ENCODE measurements around the gene MACROD2. TPM values are rescaled to one million over a fixed set of nuclear protein-coding genes. Genes with fewer than 3 reads are reported as not detected.

Gene MACROD2
- total and polyA plus RNA-seq, 2 experiments from 2014 or later: 2.8 to 4.3 TPM

GRCh38 chr20:14313341-14314020, 318.2 kb downstream of the MACROD2 start:
- H3K4me3 Mint-ChIP-seq: no peak overlapping the region
- H3K27me3 Mint-ChIP-seq (ENCODE audit: insufficient read depth, low read depth, poor library complexity): no peaks in the 10 kb centered on the region
- Histone ChIP-seq H3F3A (replicated peaks; ENCODE audit: low read depth) (no peaks in the 10 kb centered on the region), H3K27me3 (ENCODE audit: insufficient read depth) (no peaks in the 10 kb centered on the region), H3K4me3 (no peak overlapping the region), H3K79me2 (replicated peaks; ENCODE audit: insufficient read depth) (no peaks in the 10 kb centered on the region), H3K27ac (ENCODE audit: low read depth) (no peak overlapping the region), H3K36me3 (ENCODE audit: insufficient read depth) (no peaks in the 10 kb centered on the region), H3K4me2 (no peak overlapping the region), H4K20me1 (replicated peaks; ENCODE audit: insufficient read depth) (no peaks in the 10 kb centered on the region), H2AFZ (no peak overlapping the region), H3K4me1 (ENCODE audit: insufficient read depth) (peaks cover 10% of the 10 kb centered on the region; the same call in 1 of the 2 replicates), H3K9me2 (ENCODE audit: insufficient read depth) (peaks cover 2% of the 10 kb centered on the region; the same call in 1 of the 2 replicates)
- no peak overlapping the region for H3K27ac Mint-ChIP-seq
- TF ChIP-seq EZH2 (IDR thresholded peaks at IDR 0.05; ENCODE audit: low read depth, unreplicated experiment): no peak
- H3K36me3 Mint-ChIP-seq (ENCODE audit: low read depth): no peaks in the 10 kb centered on the region
- DNase-seq (ENCODE audit: low spot score): no peak
- no peaks in the 10 kb centered on the region for H3K9me3 Mint-ChIP-seq
- no peak for ATAC-seq
- peaks cover 13% of the 10 kb centered on the region for H3K4me1 Mint-ChIP-seq

- no peaks in the 10 kb centered on the region for H3F3A ChIP-seq (replicated peaks; ENCODE audit: low read depth)
- no peak overlapping the region for H3K27ac Mint-ChIP-seq
- no peak overlapping the region for H3K4me3 ChIP-seq
- no peaks in the 10 kb centered on the region for H3K4me1 Mint-ChIP-seq
- no peaks in the 10 kb centered on the region for H3K36me3 Mint-ChIP-seq (ENCODE audit: low read depth)
- no peak for ATAC-seq
- H3K4me3 Mint-ChIP-seq: no peak overlapping the region
- TF ChIP-seq CTCF (conservative IDR thresholded peaks at IDR 0.05; ENCODE audit: low read depth in 2 of 2): no peak
- no peak for TF ChIP-seq NANOG (IDR thresholded peaks at IDR 0.05; ENCODE audit: borderline replicate concordance)
- no peak for TF ChIP-seq STAT1 (IDR thresholded peaks at IDR 0.05; ENCODE audit: unreplicated experiment)
- H3K4me1 ChIP-seq (ENCODE audit: insufficient read depth): no peaks in the 10 kb centered on the region
- H3K79me2 ChIP-seq (replicated peaks; ENCODE audit: insufficient read depth): no peaks in the 10 kb centered on the region
- no peaks in the 10 kb centered on the region for H4K20me1 ChIP-seq (replicated peaks; ENCODE audit: insufficient read depth)
- H3K9me3 Mint-ChIP-seq: no peaks in the 10 kb centered on the region
- H3K4me2 ChIP-seq: no peak overlapping the region
- no peaks in the 10 kb centered on the region for H3K27me3 Mint-ChIP-seq (ENCODE audit: insufficient read depth, low read depth, poor library complexity)
- H3K27ac ChIP-seq (ENCODE audit: low read depth): no peak overlapping the region
- no peak for DNase-seq (ENCODE audit: low spot score)
- no peaks in the 10 kb centered on the region for H3K27me3 ChIP-seq (ENCODE audit: insufficient read depth)
- H3K36me3 ChIP-seq (ENCODE audit: insufficient read depth): no peaks in the 10 kb centered on the region
- H3K9me2 ChIP-seq (ENCODE audit: insufficient read depth): peaks cover 9% of the 10 kb centered on the region; the same call in 1 of the 2 replicates
- no peak overlapping the region for H2AFZ ChIP-seq
Observed at GRCh38 chr20:14319704-14320103, 324.4 kb downstream of the MACROD2 start.

- Histone ChIP-seq H3K79me2 (replicated peaks; ENCODE audit: insufficient read depth) (no peaks in the 10 kb centered on the region), H4K20me1 (replicated peaks; ENCODE audit: insufficient read depth) (no peaks in the 10 kb centered on the region), H3K4me1 (ENCODE audit: insufficient read depth) (peaks cover 15% of the 10 kb centered on the region), H3K4me3 (no peak overlapping the region), H3K27me3 (ENCODE audit: insufficient read depth) (peaks cover 36% of the 10 kb centered on the region), H3K9me2 (ENCODE audit: insufficient read depth) (no peaks in the 10 kb centered on the region), H3K27ac (ENCODE audit: low read depth) (no peak overlapping the region), H2AFZ (no peak overlapping the region), H3K36me3 (ENCODE audit: insufficient read depth) (no peaks in the 10 kb centered on the region), H3K4me2 (no peak overlapping the region), H3F3A (replicated peaks; ENCODE audit: low read depth) (no peaks in the 10 kb centered on the region)
- Mint-ChIP-seq H3K36me3 (ENCODE audit: low read depth) (no peaks in the 10 kb centered on the region), H3K9me3 (no peaks in the 10 kb centered on the region), H3K27me3 (ENCODE audit: insufficient read depth, low read depth, poor library complexity) (no peaks in the 10 kb centered on the region), H3K4me1 (peaks cover 29% of the 10 kb centered on the region), H3K27ac (no peak overlapping the region), H3K4me3 (no peak overlapping the region)
- no peak for DNase-seq (ENCODE audit: low spot score)
- ATAC-seq: no peak
- TF ChIP-seq ZNF462 (CRISPR knock-in tag; IDR thresholded peaks at IDR 0.05): no peak
- no peak for TF ChIP-seq ZNF331 (CRISPR knock-in tag; IDR thresholded peaks at IDR 0.05; ENCODE audit: low read depth)
Observed at GRCh38 chr20:14331646-14332045, 336.3 kb downstream of the MACROD2 start.

All from GM23338 (cell line).